ENCODE data around the gene IGHMBP2.

GRCh38 chr11:68936358-68936636, 32.6 kb downstream of the IGHMBP2 start:
- no peak for TF ChIP-seq POLR2A (IDR thresholded peaks at IDR 0.05)
- no peak for TF ChIP-seq CTCF (IDR thresholded peaks at IDR 0.05)
- TF ChIP-seq EP300 (IDR thresholded peaks at IDR 0.05; ENCODE audit: low read depth) = no peak
